SK-N-MC (cell line): ENCODE data around the gene HCFC1.

ENCODE experiments used
- DNase-seq: peaks from one replicate; pipeline ENCODE4 v3.0.0-alpha.2; 2011; ENCODE audit warnings: low read depth, low spot score
- H3K27ac ChIP-seq: fragments of 200-600 bp; sonication (generic); 2 replicates; pipeline ENCODE4 v1.5.1; 2016; ENCODE audit warnings: mixed run types
- H3K36me3 ChIP-seq: fragments of 200-600 bp; sonication (generic); 2 replicates; pipeline ENCODE4 v1.6.1; 2017; ENCODE audit warnings: antibody characterized with exemption, low read length, mixed read lengths; ENCODE audit not compliant: insufficient read depth
- H3K4me3 ChIP-seq: fragments of 200-600 bp; sonication (generic); 2 replicates; pipeline ENCODE4 v1.5.1; 2016
- H3K9ac ChIP-seq: fragments of 200-600 bp; sonication (generic); 2 replicates; pipeline ENCODE4 v1.8.0; 2017; ENCODE audit warnings: mixed run types, mixed read lengths; ENCODE audit not compliant: insufficient read length
- H3K9me3 ChIP-seq: fragments of 200-600 bp; sonication (generic); 2 replicates; pipeline ENCODE4 v1.6.1; 2017; ENCODE audit warnings: low read depth, mild to moderate bottlenecking, antibody characterized with exemption, low read length, moderate library complexity, mixed read lengths
- EZH2 ChIP-seq: fragments of 200-600 bp; sonication (generic); IDR thresholded peaks from one replicate; pipeline ENCODE4 v1.6.1; 2017; ENCODE audit warnings: antibody characterized with exemption
- FOXP2 ChIP-seq: optimal IDR thresholded peaks from 2 replicates; pipeline ENCODE3; 2011; ENCODE audit warnings: mild to moderate bottlenecking, moderate library complexity; ENCODE audit not compliant: insufficient read depth; ENCODE audit errors: extremely low read length, control extremely low read depth
- POLR2AphosphoS5 ChIP-seq: IDR thresholded peaks from 2 replicates; pipeline ENCODE4 v1.6.1; 2012; ENCODE audit warnings: mild to moderate bottlenecking, low read depth, low read length, borderline replicate concordance

Gene HCFC1

GRCh38 chrX:154017766-154018517, 46.3 kb upstream of the HCFC1 start:
- H3K36me3 ChIP-seq, result no peaks in the 10 kb centered on the region; the same call in 1 of the 2 replicates
- TF ChIP-seq EZH2 (no peak), FOXP2 (no peak)
- no peak for DNase-seq
- no peaks in the 10 kb centered on the region for H3K9me3 ChIP-seq
- no peak overlapping the region for H3K27ac ChIP-seq
- H3K9ac ChIP-seq, result no peak overlapping the region
- no peak overlapping the region for H3K4me3 ChIP-seq

DNA sequence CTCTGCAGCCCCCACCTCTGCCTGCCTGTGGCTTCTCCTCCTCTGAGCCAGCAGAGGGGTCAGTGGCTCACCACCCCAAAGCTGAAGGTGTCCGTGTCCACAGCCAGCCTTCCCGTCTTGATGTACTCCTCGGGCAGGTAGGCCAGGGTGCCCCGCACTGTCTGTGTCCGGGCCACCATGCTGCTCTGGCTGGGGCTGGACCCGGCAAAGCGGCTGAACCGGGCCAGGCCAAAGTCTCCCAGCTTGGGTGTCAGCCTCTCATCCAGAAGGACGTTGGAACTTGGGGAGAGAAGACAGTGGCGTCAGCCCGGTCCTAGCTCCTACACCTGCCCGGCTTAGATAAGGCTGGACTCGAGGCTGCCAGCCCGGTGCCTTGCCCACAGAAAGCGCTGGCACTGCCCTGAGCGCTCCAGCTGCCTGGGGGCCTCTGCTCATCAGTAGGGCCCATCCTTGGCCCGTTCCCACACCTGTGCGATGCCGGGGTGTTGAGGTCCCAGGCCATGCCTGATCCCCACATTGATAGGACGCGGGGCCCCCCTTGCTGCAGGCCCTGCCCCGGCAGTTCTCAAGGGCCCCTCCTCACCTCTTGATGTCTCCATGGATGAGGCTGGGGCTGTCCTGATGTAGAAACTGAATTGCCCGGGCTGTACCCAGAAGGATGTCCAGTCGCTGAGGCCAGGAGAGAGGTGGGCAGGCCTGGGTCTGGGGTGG, 44.9 kb upstream of the HCFC1 start:
- DNase-seq, result no peak
- no peak overlapping the region for H3K27ac ChIP-seq
- H3K36me3 ChIP-seq, result no peaks in the 10 kb centered on the region; the same call in 1 of the 2 replicates
- no peak overlapping the region for H3K9ac ChIP-seq
- no peak overlapping the region for H3K4me3 ChIP-seq
- TF ChIP-seq FOXP2 (no peak), EZH2 (no peak), POLR2AphosphoS5 (no peak)
- H3K9me3 ChIP-seq, result no peaks in the 10 kb centered on the region

GRCh38 chrX:154015581-154016264, 44.1 kb upstream of the HCFC1 start:
- Histone ChIP-seq H3K4me3 (no peak overlapping the region), H3K27ac (no peak overlapping the region), H3K36me3 (no peaks in the 10 kb centered on the region; the same call in 1 of the 2 replicates), H3K9ac (no peak overlapping the region), H3K9me3 (no peaks in the 10 kb centered on the region)
- no peak for TF ChIP-seq FOXP2
- DNase-seq, result no peak

GRCh38 chrX:154014429-154015380, 43.1 kb upstream of the HCFC1 start:
- Histone ChIP-seq H3K4me3 (no peak overlapping the region), H3K36me3 (no peaks in the 10 kb centered on the region; the same call in 1 of the 2 replicates), H3K27ac (no peak overlapping the region), H3K9ac (no peak overlapping the region), H3K9me3 (no peaks in the 10 kb centered on the region)
- TF ChIP-seq EZH2 (no peak), FOXP2 (no peak), POLR2AphosphoS5 (no peak; the same call in 1 of the 2 replicates)
- no peak for DNase-seq

- H3K9ac ChIP-seq, result no peak overlapping the region
- H3K9me3 ChIP-seq, result no peaks in the 10 kb centered on the region
- DNase-seq, result no peak
- H3K36me3 ChIP-seq, result no peaks in the 10 kb centered on the region; the same call in 1 of the 2 replicates
- H3K27ac ChIP-seq, result no peak overlapping the region
- TF ChIP-seq POLR2AphosphoS5, result no peak
- no peak overlapping the region for H3K4me3 ChIP-seq
Measured at GRCh38 chrX:154013614-154014360, 42.2 kb upstream of the HCFC1 start.

- H3K36me3 ChIP-seq, result no peaks in the 10 kb centered on the region; the same call in 1 of the 2 replicates
- no peak overlapping the region for H3K4me3 ChIP-seq
- TF ChIP-seq FOXP2, result no peak
- no peak for TF ChIP-seq POLR2AphosphoS5
- no peak for TF ChIP-seq EZH2
- H3K9me3 ChIP-seq, result no peaks in the 10 kb centered on the region
- no peak for DNase-seq
- no peak overlapping the region for H3K27ac ChIP-seq
- H3K9ac ChIP-seq, result no peak overlapping the region
Measured at GRCh38 chrX:154013001-154013421, 41.4 kb upstream of the HCFC1 start.

DNA sequence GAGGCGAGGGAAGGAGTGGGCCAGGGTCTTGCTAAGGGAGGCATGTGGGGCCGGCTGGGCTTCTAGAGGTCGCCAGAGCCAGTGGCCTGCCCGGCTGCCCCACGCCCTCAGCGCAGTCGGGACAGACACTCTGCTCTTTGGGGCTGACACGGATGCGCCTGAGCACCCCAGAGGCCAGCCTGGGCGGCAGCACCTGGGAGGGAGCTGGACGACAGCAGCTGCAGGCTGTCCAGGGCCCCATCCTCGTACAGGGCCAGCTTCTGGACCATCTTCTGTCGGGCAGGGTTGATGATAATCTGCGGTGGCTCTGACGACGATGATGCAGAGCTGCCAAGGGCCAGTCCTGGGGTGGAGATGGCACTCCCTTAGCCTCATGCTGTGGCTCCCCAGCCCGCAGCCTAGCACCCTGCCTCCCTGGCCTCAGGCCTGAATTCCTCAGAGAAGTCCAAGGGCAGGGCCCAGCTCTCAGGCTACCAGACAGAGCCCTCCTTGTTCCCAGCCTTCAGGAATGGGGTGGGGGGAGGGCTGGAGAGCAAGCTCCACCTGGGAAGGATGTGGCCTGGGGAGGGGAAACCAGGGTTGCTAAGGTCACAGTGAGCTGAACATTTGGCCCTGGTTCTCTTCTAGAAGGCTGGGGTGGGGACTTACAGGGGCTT, 40.8 kb upstream of the HCFC1 start:
- DNase-seq, result no peak
- TF ChIP-seq FOXP2 (no peak), EZH2 (no peak), POLR2AphosphoS5 (no peak)

More for the DNA sequence above, 40.8 kb upstream of the HCFC1 start:
- Histone ChIP-seq H3K27ac (no peak overlapping the region), H3K9ac (no peak overlapping the region), H3K4me3 (no peak overlapping the region), H3K9me3 (no peaks in the 10 kb centered on the region), H3K36me3 (no peaks in the 10 kb centered on the region; the same call in 1 of the 2 replicates)
